ENCODE measurements around the gene CNTN1. TPM values are rescaled to one million over a fixed set of nuclear protein-coding genes. Genes with fewer than 3 reads are reported as not detected.

Gene CNTN1
- total and polyA plus RNA-seq, 2 experiments from 2014 or later: 0.58 to 2.4 TPM

DNA sequence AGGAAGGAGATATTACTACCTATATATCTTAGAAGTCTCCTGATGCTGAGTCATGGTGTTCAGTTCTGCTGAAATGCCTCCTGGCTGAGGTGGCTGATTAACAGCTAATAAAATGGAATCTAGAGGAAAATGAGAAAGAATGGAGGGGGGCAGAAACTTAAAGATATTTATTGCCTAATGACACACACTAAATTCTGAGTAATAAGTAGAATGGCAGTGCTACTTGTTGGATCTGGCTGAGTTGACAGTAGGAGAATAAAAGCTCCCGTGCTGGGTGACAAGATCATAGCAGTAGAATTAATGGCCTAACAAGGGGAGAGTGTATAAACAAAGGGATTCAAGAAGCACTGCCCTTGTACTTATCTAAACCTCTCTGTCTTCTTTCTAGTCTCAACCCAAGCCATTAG is 137.5 kb downstream of the CNTN1 start:
- WGBS (ENCODE audit: low lambda C conversion rate, missing lambda C conversion rate): 10% methylated on average over 1 of the region's 1 CpG
- Histone ChIP-seq H2AFZ (no peak overlapping the region), H3K4me2 (no peak overlapping the region)

DNA sequence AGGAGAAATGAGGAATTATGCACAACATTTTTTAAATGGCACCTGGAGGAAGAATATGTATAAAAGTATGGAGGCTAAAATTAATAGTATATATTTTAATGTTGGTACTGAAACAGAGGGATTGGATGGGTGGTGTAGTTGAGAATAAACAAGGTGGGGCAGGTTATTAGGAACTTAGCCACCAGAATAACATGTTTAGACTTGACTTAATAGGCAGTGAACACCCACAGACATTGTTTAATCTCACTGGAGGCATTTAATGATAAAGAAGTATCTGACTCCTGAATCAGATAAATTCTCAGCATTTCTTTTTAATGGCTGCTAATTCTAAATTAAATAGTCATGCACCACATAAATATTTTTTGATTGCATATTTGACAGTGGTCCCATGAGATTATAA is 139.7 kb downstream of the CNTN1 start:
- Histone ChIP-seq H3K9me2 (replicated peaks; ENCODE audit: insufficient read depth) (no peaks in the 10 kb centered on the region), H3K27ac (no peak overlapping the region), H4K20me1 (ENCODE audit: insufficient read depth, poor library complexity, severe bottlenecking) (no peaks in the 10 kb centered on the region), H3K4me1 (ENCODE audit: insufficient read depth) (no peaks in the 10 kb centered on the region), H3K79me2 (no peaks in the 10 kb centered on the region), H3K4me3 (no peak overlapping the region), H3K27me3 (no peaks in the 10 kb centered on the region), H3K4me2 (no peak overlapping the region), H2AFZ (no peak overlapping the region), H3K36me3 (replicated peaks; ENCODE audit: insufficient read depth, low read depth) (no peaks in the 10 kb centered on the region), H3K9me3 (ENCODE audit: low read depth) (no peaks in the 10 kb centered on the region)
- no peak for DNase-seq (ENCODE audit: low spot score)
- TF ChIP-seq EZH2 (IDR thresholded peaks at IDR 0.05; ENCODE audit: borderline replicate concordance): no peak
- TF ChIP-seq, protein P1, sequence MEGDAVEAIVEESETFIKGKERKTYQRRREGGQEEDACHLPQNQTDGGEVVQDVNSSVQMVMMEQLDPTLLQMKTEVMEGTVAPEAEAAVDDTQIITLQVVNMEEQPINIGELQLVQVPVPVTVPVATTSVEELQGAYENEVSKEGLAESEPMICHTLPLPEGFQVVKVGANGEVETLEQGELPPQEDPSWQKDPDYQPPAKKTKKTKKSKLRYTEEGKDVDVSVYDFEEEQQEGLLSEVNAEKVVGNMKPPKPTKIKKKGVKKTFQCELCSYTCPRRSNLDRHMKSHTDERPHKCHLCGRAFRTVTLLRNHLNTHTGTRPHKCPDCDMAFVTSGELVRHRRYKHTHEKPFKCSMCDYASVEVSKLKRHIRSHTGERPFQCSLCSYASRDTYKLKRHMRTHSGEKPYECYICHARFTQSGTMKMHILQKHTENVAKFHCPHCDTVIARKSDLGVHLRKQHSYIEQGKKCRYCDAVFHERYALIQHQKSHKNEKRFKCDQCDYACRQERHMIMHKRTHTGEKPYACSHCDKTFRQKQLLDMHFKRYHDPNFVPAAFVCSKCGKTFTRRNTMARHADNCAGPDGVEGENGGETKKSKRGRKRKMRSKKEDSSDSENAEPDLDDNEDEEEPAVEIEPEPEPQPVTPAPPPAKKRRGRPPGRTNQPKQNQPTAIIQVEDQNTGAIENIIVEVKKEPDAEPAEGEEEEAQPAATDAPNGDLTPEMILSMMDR (IDR thresholded peaks at IDR 0.05; ENCODE audit: poor library complexity): no peak
- no peak for TF ChIP-seq EZH2phosphoT487 (IDR thresholded peaks at IDR 0.05; ENCODE audit: low read depth, severe bottlenecking, unreplicated experiment)

More for the DNA sequence above, 137.5 kb downstream of the CNTN1 start:
- Histone ChIP-seq H3K4me3 (no peak overlapping the region), H3K36me3 (replicated peaks; ENCODE audit: insufficient read depth, low read depth) (no peaks in the 10 kb centered on the region), H4K20me1 (ENCODE audit: insufficient read depth, poor library complexity, severe bottlenecking) (no peaks in the 10 kb centered on the region), H3K9me3 (ENCODE audit: low read depth) (no peaks in the 10 kb centered on the region), H3K27me3 (no peaks in the 10 kb centered on the region), H3K4me1 (ENCODE audit: insufficient read depth) (no peaks in the 10 kb centered on the region), H3K79me2 (no peaks in the 10 kb centered on the region), H3K9me2 (replicated peaks; ENCODE audit: insufficient read depth) (no peaks in the 10 kb centered on the region), H3K27ac (no peak overlapping the region)
- peak; percentile 18 for DNase-seq (ENCODE audit: low spot score)
- TF ChIP-seq EZH2phosphoT487 (IDR thresholded peaks at IDR 0.05; ENCODE audit: low read depth, severe bottlenecking, unreplicated experiment) (no peak), EZH2 (IDR thresholded peaks at IDR 0.05; ENCODE audit: borderline replicate concordance) (no peak)
- TF ChIP-seq, protein P1 (IDR thresholded peaks at IDR 0.05; ENCODE audit: poor library complexity): no peak

DNA sequence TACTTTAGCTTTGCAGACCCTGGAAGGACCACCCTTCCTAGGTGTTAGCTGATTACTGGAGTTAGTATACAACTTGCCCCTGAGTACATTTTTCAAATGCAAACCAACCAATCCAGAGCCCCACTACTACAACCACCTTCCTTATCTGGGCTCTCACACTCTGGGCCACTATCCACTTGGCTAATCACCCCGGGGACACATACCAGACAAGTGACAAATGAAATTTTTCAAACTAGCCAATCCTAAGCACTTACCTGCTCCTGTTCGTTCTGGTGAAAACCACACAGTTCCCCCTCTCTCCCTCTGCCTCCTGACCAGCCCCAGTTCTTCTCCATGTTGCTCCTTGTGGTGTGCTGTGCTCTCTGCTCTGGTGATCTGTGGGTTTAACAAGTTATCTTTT is 140.4 kb downstream of the CNTN1 start:
- Histone ChIP-seq H2AFZ (no peak overlapping the region), H3K4me1 (ENCODE audit: insufficient read depth) (no peaks in the 10 kb centered on the region), H3K79me2 (no peaks in the 10 kb centered on the region), H3K27ac (no peak overlapping the region), H4K20me1 (ENCODE audit: insufficient read depth, poor library complexity, severe bottlenecking) (no peaks in the 10 kb centered on the region), H3K36me3 (replicated peaks; ENCODE audit: insufficient read depth, low read depth) (no peaks in the 10 kb centered on the region), H3K4me3 (no peak overlapping the region), H3K27me3 (no peaks in the 10 kb centered on the region), H3K4me2 (no peak overlapping the region), H3K9me3 (ENCODE audit: low read depth) (no peaks in the 10 kb centered on the region), H3K9me2 (replicated peaks; ENCODE audit: insufficient read depth) (no peaks in the 10 kb centered on the region)
- WGBS (ENCODE audit: low lambda C conversion rate, missing lambda C conversion rate): 82% methylated on average over 2 of the region's 2 CpGs
- DNase-seq (ENCODE audit: low spot score): no peak
- TF ChIP-seq, protein P1 (IDR thresholded peaks at IDR 0.05; ENCODE audit: poor library complexity): no peak
- no peak for TF ChIP-seq EZH2 (IDR thresholded peaks at IDR 0.05; ENCODE audit: borderline replicate concordance)
- TF ChIP-seq EZH2phosphoT487 (IDR thresholded peaks at IDR 0.05; ENCODE audit: low read depth, severe bottlenecking, unreplicated experiment): no peak

DNA sequence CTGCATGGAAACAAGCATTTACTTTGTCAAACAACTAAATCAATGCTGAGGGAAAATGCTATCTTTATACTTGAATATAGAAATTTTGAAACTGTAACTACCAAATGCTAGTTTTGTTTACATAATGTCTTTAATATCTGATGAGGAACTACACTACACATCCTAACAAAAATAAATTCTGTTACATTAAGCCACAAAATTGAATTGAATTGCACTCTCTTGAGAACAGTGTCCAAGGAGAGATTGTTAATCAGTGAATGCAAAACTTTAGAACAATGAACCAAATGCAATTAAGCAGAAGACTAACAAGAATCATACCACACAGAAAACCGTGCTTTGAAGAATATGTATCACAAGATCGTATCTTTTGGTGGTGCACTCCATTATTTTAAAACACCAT is 141.6 kb downstream of the CNTN1 start:
- WGBS (ENCODE audit: low lambda C conversion rate, missing lambda C conversion rate): 58% methylated on average over 2 of the region's 2 CpGs
- no peak for DNase-seq (ENCODE audit: low spot score)
- no peaks in the 10 kb centered on the region for H3K9me3 ChIP-seq (ENCODE audit: low read depth)
- no peaks in the 10 kb centered on the region for H3K79me2 ChIP-seq
- no peaks in the 10 kb centered on the region for H3K36me3 ChIP-seq (replicated peaks; ENCODE audit: insufficient read depth, low read depth)
- H3K27me3 ChIP-seq: no peaks in the 10 kb centered on the region
- H3K9me2 ChIP-seq (replicated peaks; ENCODE audit: insufficient read depth): no peaks in the 10 kb centered on the region
- no peak overlapping the region for H3K27ac ChIP-seq
- H4K20me1 ChIP-seq (ENCODE audit: insufficient read depth, poor library complexity, severe bottlenecking): no peaks in the 10 kb centered on the region
- H3K4me3 ChIP-seq: no peak overlapping the region
- H3K4me1 ChIP-seq (ENCODE audit: insufficient read depth): no peaks in the 10 kb centered on the region
- H3K4me2 ChIP-seq: no peak overlapping the region
- TF ChIP-seq EZH2phosphoT487 (IDR thresholded peaks at IDR 0.05; ENCODE audit: low read depth, severe bottlenecking, unreplicated experiment): no peak
- no peak overlapping the region for H2AFZ ChIP-seq

Measured in hepatocyte (in vitro differentiated cells).